Measurements from ENCODE around the gene ATRN.

The ATRN gene

DNA sequence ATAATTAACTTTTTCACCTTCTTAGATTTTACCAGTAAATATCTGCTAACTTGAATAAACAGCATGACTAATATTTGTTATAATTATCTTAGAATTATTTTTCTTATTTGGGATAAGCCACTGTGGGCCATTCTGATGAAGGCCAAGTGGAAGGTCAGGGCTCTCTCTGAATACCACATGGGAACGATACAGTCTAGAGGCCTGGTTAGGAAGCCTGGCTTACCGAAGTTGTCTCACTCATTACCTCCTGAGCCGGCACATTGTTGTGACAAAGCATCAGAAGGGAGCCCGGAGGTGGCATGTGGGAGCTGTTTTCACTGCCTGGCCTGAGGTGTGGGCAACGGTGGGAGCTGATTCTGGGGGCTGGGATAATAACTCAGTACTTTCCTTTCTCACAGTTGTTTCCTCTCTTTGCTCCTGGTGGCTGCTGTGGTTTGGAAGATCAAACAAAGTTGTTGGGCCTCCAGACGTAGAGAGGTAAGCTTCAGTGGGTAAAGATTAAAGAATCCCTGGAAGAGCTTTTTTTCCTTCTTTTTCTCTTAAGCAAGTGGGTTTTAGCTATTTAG, 163.2 kb downstream of the ATRN start:
- no peak for TF ChIP-seq CTCF (conservative IDR thresholded peaks at IDR 0.05; ENCODE audit: low read depth, low read length)
- H3K4me3 ChIP-seq (ENCODE audit: low read depth, low read length), result no peak overlapping the region
- DNase-seq (ENCODE audit: low read depth), result no peak

- DNase-seq (ENCODE audit: low read depth), result no peak
- no peak for TF ChIP-seq CTCF (conservative IDR thresholded peaks at IDR 0.05; ENCODE audit: low read depth, low read length)
These were observed 164.5 kb downstream of the ATRN start for GRCh38 chr20:3635346-3635745.

GRCh38 chr20:3640259-3640658, 169.4 kb downstream of the ATRN start:
- no peak for TF ChIP-seq CTCF (conservative IDR thresholded peaks at IDR 0.05; ENCODE audit: low read depth, low read length)
- no peak for DNase-seq (ENCODE audit: low read depth)
- H3K4me3 ChIP-seq (ENCODE audit: low read depth, low read length), result no peak overlapping the region

More at GRCh38 chr20:3635346-3635745, 164.5 kb downstream of the ATRN start:
- no peak overlapping the region for H3K4me3 ChIP-seq (ENCODE audit: low read depth, low read length)

DNA sequence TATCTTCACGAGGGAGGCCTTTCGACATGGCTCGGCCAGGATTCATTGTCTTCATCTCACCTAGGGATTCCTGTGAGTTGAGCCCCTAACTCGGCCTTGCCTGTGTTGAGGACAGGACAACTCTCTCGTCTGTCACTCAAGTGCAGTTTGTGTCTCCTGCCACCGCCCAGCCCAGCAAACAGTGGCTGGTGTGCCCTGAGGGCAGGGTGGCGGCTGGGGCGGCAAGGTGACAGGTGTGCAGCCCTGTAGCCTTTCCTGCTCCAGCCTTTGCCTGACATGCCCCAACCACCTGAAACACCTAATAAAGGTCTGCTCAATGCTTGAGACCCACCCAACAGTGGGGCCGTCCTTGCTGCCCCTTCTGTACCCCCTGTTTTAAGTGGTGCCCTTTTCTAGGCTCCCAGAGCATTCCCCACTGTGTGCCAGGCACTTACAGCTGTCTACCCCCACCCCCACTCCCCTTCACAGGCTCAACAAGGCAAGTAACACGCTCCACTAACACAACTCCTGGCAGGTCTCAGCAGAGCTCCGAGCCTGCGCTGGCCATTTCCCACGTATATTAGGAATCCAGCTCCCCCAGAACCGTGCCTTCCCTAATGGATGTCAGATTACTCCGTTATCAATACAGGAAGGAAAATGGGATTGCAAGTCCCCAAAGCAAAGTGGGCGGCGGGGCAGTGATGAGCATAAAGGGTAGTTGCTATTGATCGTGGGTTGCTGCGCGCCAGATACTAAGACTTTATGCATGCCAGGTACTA, 174.7 kb downstream of the ATRN start:
- TF ChIP-seq CTCF (conservative IDR thresholded peaks at IDR 0.05; ENCODE audit: low read depth, low read length), result no peak
- no peak overlapping the region for H3K4me3 ChIP-seq (ENCODE audit: low read depth, low read length)
- DNase-seq (ENCODE audit: low read depth), result no peak

DNA sequence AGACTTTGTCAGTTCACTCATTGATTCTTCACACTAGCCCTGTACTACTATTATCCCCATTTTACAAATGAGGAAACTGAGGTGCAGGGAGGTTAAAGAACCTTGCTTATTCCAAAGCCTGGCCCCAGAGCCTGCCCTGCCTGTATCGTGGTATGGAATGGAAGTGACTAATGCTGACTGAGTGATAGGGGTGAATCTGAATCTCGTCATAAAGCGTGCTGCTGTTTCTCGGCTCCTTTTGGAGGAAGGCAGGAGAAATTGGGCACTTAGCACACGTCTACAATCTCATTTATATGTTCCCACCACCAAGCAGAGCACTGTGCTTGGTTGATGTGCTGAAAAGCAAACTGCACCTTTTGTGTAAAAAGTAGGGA, 175.2 kb downstream of the ATRN start:
- peak; percentile 50 for DNase-seq (ENCODE audit: low read depth)
- no peak overlapping the region for H3K4me3 ChIP-seq (ENCODE audit: low read depth, low read length)
- TF ChIP-seq CTCF (conservative IDR thresholded peaks at IDR 0.05; ENCODE audit: low read depth, low read length), result no peak

DNA sequence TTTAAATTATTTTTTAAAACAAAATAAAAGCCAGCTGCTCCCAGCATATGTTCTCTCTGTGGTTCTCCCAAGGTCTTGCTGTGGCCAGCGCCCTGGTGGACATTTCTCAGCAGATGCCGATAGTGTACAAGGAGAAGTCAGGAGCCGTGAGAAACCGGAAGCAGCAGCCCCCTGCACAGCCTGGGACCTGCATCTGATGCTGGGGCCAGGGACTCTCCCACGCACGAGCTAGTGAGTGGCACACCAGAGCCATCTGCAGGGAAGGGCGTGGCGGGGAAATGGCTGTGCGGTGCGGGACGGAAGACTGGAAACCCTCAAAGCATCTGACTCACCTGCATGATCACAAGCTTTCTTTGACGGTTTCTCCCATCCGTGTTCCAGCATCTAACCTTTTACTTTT, 175.8 kb downstream of the ATRN start:
- H3K4me3 ChIP-seq (ENCODE audit: low read depth, low read length), result no peak overlapping the region
- DNase-seq (ENCODE audit: low read depth), result peak; percentile 70
- TF ChIP-seq CTCF (conservative IDR thresholded peaks at IDR 0.05; ENCODE audit: low read depth, low read length), result peak; percentile 37

DNA sequence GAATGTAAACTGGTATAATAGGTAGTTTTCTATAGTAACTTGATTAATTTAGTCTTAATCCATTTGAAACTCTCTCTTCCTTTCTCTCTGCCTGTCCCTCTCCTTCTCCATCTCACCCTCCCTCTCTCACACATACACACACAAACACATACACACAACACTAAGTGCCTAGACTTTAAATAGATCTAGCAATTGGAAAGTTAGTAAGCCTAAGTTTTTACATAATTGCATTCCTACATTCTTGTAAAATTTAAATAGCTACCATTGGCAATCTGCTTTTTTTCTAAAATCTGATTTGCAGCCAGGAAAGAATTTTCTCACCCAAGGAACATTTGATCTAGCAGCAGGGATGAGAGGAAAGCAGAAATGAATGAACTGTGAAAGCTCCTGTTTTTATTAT, 176.7 kb downstream of the ATRN start:
- DNase-seq (ENCODE audit: low read depth), result no peak
- no peak for TF ChIP-seq CTCF (conservative IDR thresholded peaks at IDR 0.05; ENCODE audit: low read depth, low read length)
- H3K4me3 ChIP-seq (ENCODE audit: low read depth, low read length), result no peak overlapping the region

All from choroid plexus epithelial cell (primary cell).